K562 (cell line): ENCODE measurements around the gene DBNL. TPM values are rescaled to one million over a fixed set of nuclear protein-coding genes. Genes with fewer than 3 reads are reported as not detected.

Experiments used
- ATAC-seq: fragments of 200-7000 bp; cut with Tn5 transposase; 3 replicates; pipeline ENCODE4 v1.9.1; 2020; ENCODE audit warnings: moderate library complexity
- BruUV-seq: library from RNA; stranded (reverse); fragments of 400-500 nt; replicated peaks from 2 replicates; lab custom pipeline; 2021; lab: Mats Ljungman, UMichigan
- CTCF ChIA-PET: fragments of 300-600 bp; formaldehyde crosslinking; extraction: SDS; loops from one replicate; lab custom pipeline; 2021; ENCODE audit warnings: low intra/inter-chr PET ratio; lab: Yijun Ruan, JAX
- POLR2A ChIA-PET: fragments of 300-600, 350-650 bp; sonication (Branson Sonifier 250); formaldehyde crosslinking; extraction: SDS; loops from one replicate; lab custom pipeline; 2021; ENCODE audit warnings: antibody characterized with exemption, inconsistent platforms; lab: Yijun Ruan, JAX
- DNase-seq, 4 experiments: peaks; one replicate each; pipeline versions ENCODE4 v3.0.0 to v3.0.0-alpha.2; 2011 to 2018; ENCODE audit warnings: low spot score in 3 of 4, mixed read lengths in 3 of 4; ENCODE audit errors: extremely low read depth in 1 of 4
- FAIRE-seq: peaks from 2 replicates; lab custom pipeline; 2011; peaks lifted over from hg19 to GRCh38; lab: Jason Lieb, UNC
- H2AFZ ChIP-seq: 2 replicates; pipeline ENCODE4 v1.6.0; 2011; ENCODE audit warnings: low read depth, low read length, control low read depth, inconsistent platforms
- H3K27ac ChIP-seq: fragments of 200-600 bp; 3 replicates; pipeline ENCODE4 v1.8.0; 2011; ENCODE audit warnings: low read depth, mild to moderate bottlenecking, control low read depth, inconsistent platforms, low read length, moderate library complexity, mixed read lengths; ENCODE audit errors: extremely low read depth
- H3K27me3 ChIP-seq, 2 experiments: fragments of 300-600 bp in 1 of 2; 2 replicates in 1 of 2; 3 replicates in 1 of 2; pipeline versions ENCODE4 v1.6.0 to v1.8.0; 2011; ENCODE audit warnings: inconsistent platforms in 2 of 2, low read length in 2 of 2, mild to moderate bottlenecking in 1 of 2, mixed read lengths in 1 of 2, moderate library complexity in 1 of 2; ENCODE audit not compliant: control insufficient read depth in 2 of 2, insufficient read depth in 2 of 2
- H3K36me3 ChIP-seq: fragments of 300-600 bp; 3 replicates; pipeline ENCODE4 v1.8.0; 2011; ENCODE audit warnings: mild to moderate bottlenecking, low read length, inconsistent platforms; ENCODE audit not compliant: control insufficient read depth, insufficient read depth
- H3K4me1 ChIP-seq, 2 experiments: fragments of 200-600 bp in 1 of 2; replicated peaks in 1 of 2; 2 replicates in 1 of 2; 3 replicates in 1 of 2; pipeline versions ENCODE4 v1.5.1 to v1.8.0; 2011; ENCODE audit warnings: inconsistent platforms in 2 of 2, low read length in 2 of 2, mild to moderate bottlenecking in 1 of 2, mixed read lengths in 1 of 2, moderate library complexity in 1 of 2; ENCODE audit not compliant: control insufficient read depth in 2 of 2, insufficient read depth in 2 of 2
- H3K4me2 ChIP-seq: 2 replicates; pipeline ENCODE4 v1.6.1; 2011; ENCODE audit warnings: low read length, control low read depth, inconsistent platforms, mixed read lengths; ENCODE audit not compliant: insufficient read depth
- H3K4me3 ChIP-seq: fragments of 200-600 bp; sonication (generic), shearing (Covaris generic); 2 replicates; pipeline ENCODE4 v1.5.1; 2016; ENCODE audit warnings: control low read depth, inconsistent platforms
- H3K79me2 ChIP-seq: fragments of 200-600 bp; 3 replicates; pipeline ENCODE4 v1.8.0; 2011; ENCODE audit warnings: low read length, inconsistent platforms; ENCODE audit not compliant: control insufficient read depth, insufficient read depth
- H3K9ac ChIP-seq, 2 experiments: 2 replicates each; pipeline versions ENCODE4 v1.6.0 to v1.6.1; 2011; ENCODE audit warnings: low read depth in 2 of 2, low read length in 2 of 2, control low read depth in 1 of 2, inconsistent platforms in 1 of 2, mild to moderate bottlenecking in 1 of 2, mixed read lengths in 1 of 2; ENCODE audit not compliant: insufficient read depth in 1 of 2
- H3K9me1 ChIP-seq: one replicate; pipeline ENCODE4 v1.6.0; 2011; ENCODE audit warnings: inconsistent platforms, mild to moderate bottlenecking, low read length, moderate library complexity; ENCODE audit not compliant: control insufficient read depth, insufficient read depth
- H3K9me3 ChIP-seq: replicated peaks from 2 replicates; pipeline ENCODE4 v1.5.1; 2011; ENCODE audit warnings: low read depth, low read length, inconsistent platforms; ENCODE audit not compliant: control insufficient read depth, insufficient read depth
- H4K20me1 ChIP-seq: replicated peaks from 2 replicates; pipeline ENCODE4 v1.6.1; 2011; ENCODE audit warnings: low read length, inconsistent platforms, mixed read lengths; ENCODE audit not compliant: control insufficient read depth, insufficient read depth
- CAMTA2 ChIP-seq: fragments of 250-450 bp; sonication (Bioruptor Pico); conservative IDR thresholded peaks from 2 replicates; pipeline ENCODE4 v1.5.1; 2022
- GABPB1 ChIP-seq: sonication (generic); formaldehyde crosslinking; IDR thresholded peaks from 2 replicates; pipeline ENCODE4 v1.8.0; 2022; ENCODE audit warnings: mild to moderate bottlenecking, missing genetic modification reagents
- HMGXB4 ChIP-seq: sonication (generic); formaldehyde crosslinking; IDR thresholded peaks from 2 replicates; pipeline ENCODE4 v1.8.1; 2023; ENCODE audit warnings: mild to moderate bottlenecking, missing genetic modification reagents
- NFXL1 ChIP-seq: fragments of 450-650 bp; formaldehyde crosslinking; IDR thresholded peaks from 2 replicates; pipeline ENCODE4 v1.4.0; 2021; ENCODE audit warnings: mild to moderate bottlenecking
- PHF21A ChIP-seq: fragments of 450-650 bp; IDR thresholded peaks from 2 replicates; pipeline ENCODE4 v1.6.1; 2017; ENCODE audit warnings: low read depth, borderline replicate concordance
- PKNOX1 ChIP-seq: fragments of 450-650 bp; IDR thresholded peaks from 2 replicates; pipeline ENCODE4 v1.6.1; 2016
- POLR2A ChIP-seq: fragments of 450-650 bp; conservative IDR thresholded peaks from 2 replicates; pipeline ENCODE4 v1.6.1; 2016
- POLR2G ChIP-seq: fragments of 200-400 bp; formaldehyde crosslinking; IDR thresholded peaks from 2 replicates; pipeline ENCODE4 v1.6.1; 2017; ENCODE audit warnings: low read depth, mild to moderate bottlenecking, antibody characterized with exemption, low read length, moderate library complexity
- SMARCE1 ChIP-seq: fragments of 450-650 bp; IDR thresholded peaks from 2 replicates; pipeline ENCODE4 v1.7.1; 2016; ENCODE audit warnings: mild to moderate bottlenecking
- SNIP1 ChIP-seq: fragments of 450-650 bp; IDR thresholded peaks from 2 replicates; pipeline ENCODE4 v1.7.1; 2017; ENCODE audit warnings: low read depth, mild to moderate bottlenecking
- TFAP4 ChIP-seq: sonication (generic); formaldehyde crosslinking; IDR thresholded peaks from 2 replicates; pipeline ENCODE4 v1.8.0; 2022; ENCODE audit warnings: missing genetic modification reagents, mild to moderate bottlenecking, moderate library complexity, borderline replicate concordance
- TSC22D4 ChIP-seq: fragments of 450-650 bp; IDR thresholded peaks from 2 replicates; pipeline ENCODE4 v1.6.1; 2016; ENCODE audit warnings: missing genetic modification characterization, missing biosample characterization, control low read depth
- WGBS: fragments of 100-300 bp; shearing (Covaris generic); methylation state at CpG from one replicate; pipeline ENCODE4 v1.1.6; 2016; ENCODE audit warnings: low coverage, mixed read lengths; ENCODE audit not compliant: insufficient coverage; ENCODE audit errors: missing lambda C conversion rate; 5-methylcytosine and 5-hydroxymethylcytosine counted together
- in situ Hi-C: fragments of 300-500 bp; cut with MboI; formaldehyde crosslinking; loops from 4 replicates; pipeline ENCODE4 v1.15.0; 2018; ENCODE audit warnings: inconsistent platforms, mixed read lengths
- intact Hi-C: fragments of 100-400 bp; cut with micrococcal nuclease; formaldehyde crosslinking; loops from 2 replicates; pipeline ENCODE4 v1.14.2; 2022
- polyA plus RNA-seq, 8 experiments: library from polyadenylated mRNA; depleted of rRNA in 4 of 8; stranded (reverse) in 5 of 8; unstranded in 3 of 8; fragments of >200 nt; fragmentation: Nextera tagmentation in 2 of 8; fragmentation: Illumina TruSeq in 1 of 8; extraction: Ambion mirVana in 2 of 8; extraction: Trizol in 1 of 8; gene quantifications; 2 replicates each; pipeline versions ENCODE4 v1.2.1 to v1.2.3, GENCODE V29; 2011 to 2014; ENCODE audit warnings: inconsistent platforms in 1 of 8, missing spikeins in 1 of 8
- total RNA-seq, 7 experiments: library from RNA; depleted of rRNA in 6 of 7; stranded (reverse); fragments of >200 nt in 6 of 7; fragmentation: Illumina TruSeq in 2 of 7; extraction: Trizol in 2 of 7; gene quantifications; 2 replicates each; pipeline versions ENCODE4 v1.2.1 to v1.2.3, GENCODE V29; 2011 to 2021; ENCODE audit warnings: low replicate concordance in 1 of 7

The DBNL gene
- total and polyA plus RNA-seq, 9 of the 15 experiments (the other 6 are each of a cell fraction or from before 2014, with no cell fraction given): 1.9 to 65.1 (median 38.9) TPM

GRCh38 chr7:44065431-44066110 is 21.1 kb downstream of the DBNL start, which contains the start of gene PGAM2:
PGAM2 (minus strand) TSS chr7:44065567; CDS start chr7:44065529, 38 bp downstream.
- no peak within 1 kb of the TSS for H3K4me2 ChIP-seq
- POLR2A ChIA-PET: interaction anchor here (0.6 to 2.5 kb wide), 4 partner anchors 9 to 153 kb away, joined by 3 to 6 read pairs (median 4); no protein-coding TSS in a partner anchor
- FAIRE-seq: no peak
- CTCF ChIA-PET: interaction anchor here (0.6 kb wide), 1 partner anchor 131 kb away, joined by 4 read pairs; no protein-coding TSS in a partner anchor
- no peak within 1 kb of the TSS for H3K27ac ChIP-seq
- TF ChIP-seq PKNOX1 (peak; percentile 83), POLR2G (peak; percentile 70), CAMTA2 (CRISPR knock-in tag) (no peak), HMGXB4 (CRISPR knock-in tag) (no peak), TSC22D4 (tag) (no peak), PHF21A (no peak), GABPB1 (CRISPR knock-in tag) (no peak), NFXL1 (no peak), SNIP1 (no peak), TFAP4 (CRISPR knock-in tag) (peak; percentile 37; the same call in 1 of the 2 replicates), POLR2A (0 out of 2 replicates have a peak, but pooled peaks have one; percentile 1), SMARCE1 (no peak)
- H2AFZ ChIP-seq: no peak within 1 kb of the TSS
- H3K9ac ChIP-seq: peak within 1 kb of the TSS in 1 of 2 experiments; percentile 76; a peak in 2 of 4 replicates
- H3K9me3 ChIP-seq: no peaks in the 10 kb centered on the region
- 42% methylated on average over 10 of the region's 14 CpGs for WGBS
- DNase-seq: no peak
- H3K36me3 ChIP-seq: peaks cover 13% of the 10 kb centered on the region; the same call in 2 of the 3 replicates
- in situ Hi-C loops: no loop called here
- intact Hi-C loops: loop anchor here (5.0 kb wide), 1 partner anchor 43 kb away; no protein-coding TSS in a partner anchor
- peak; percentile 27 for ATAC-seq
- no peak within 1 kb of the TSS for H3K4me3 ChIP-seq
- H3K4me1 ChIP-seq: peaks cover 6 to 36% of the 10 kb centered on the region in 2 experiments; a peak in 3 of 5 replicates
- BruUV-seq: no TSS peak
- peaks cover 12% of the 10 kb centered on the region; the same call in 1 of the 2 replicates for H4K20me1 ChIP-seq
- H3K79me2 ChIP-seq: no peaks in the 10 kb centered on the region
- peaks cover 0 to 14% of the 10 kb centered on the region in 2 experiments; a peak in 2 of 5 replicates for H3K27me3 ChIP-seq
- no peaks in the 10 kb centered on the region for H3K9me1 ChIP-seq
